Measurements from ENCODE around the gene TTLL13.

- TF ChIP-seq CTCF (conservative IDR thresholded peaks at IDR 0.05 in 1 of 2, IDR thresholded peaks at IDR 0.05 in 1 of 2; ENCODE audit: low read depth in 1 of 2, low read length in 2 of 2) (no peak), EZH2 (IDR thresholded peaks at IDR 0.05; ENCODE audit: low read length, missing control alignments) (no peak)
Measured at GRCh38 chr15:90217671-90218394, 31.5 kb upstream of the TTLL13 start.
